ENCODE measurements around the gene OR8A1. TPM values are rescaled to one million over a fixed set of nuclear protein-coding genes. Genes with fewer than 3 reads are reported as not detected.
"Not testable (repeated sequence)": the region's sequence is repeated elsewhere in the genome, so short reads cannot be mapped to it uniquely, and the experiment has no call there.

OR8A1 gene
- total RNA-seq, 6 donors from 2014 or later, result not detected

DNA sequence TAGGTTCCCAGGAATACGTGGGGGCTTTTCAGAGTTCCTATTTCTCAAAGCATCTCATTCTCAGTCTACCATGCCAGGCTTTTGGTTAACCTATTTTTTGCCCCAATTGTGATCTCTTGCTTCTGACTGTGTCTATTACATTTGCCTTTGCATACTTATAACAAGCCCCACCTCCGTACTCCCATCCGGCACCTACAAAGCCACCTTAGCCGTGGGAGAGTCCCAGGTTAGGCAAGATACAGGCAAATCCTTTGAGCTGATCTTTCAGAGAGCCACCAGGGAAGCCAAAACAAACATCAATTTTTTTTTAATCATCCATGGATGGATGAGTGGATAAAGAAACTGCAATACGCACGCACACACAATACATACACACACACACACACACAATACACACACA is 22.8 kb downstream of the OR8A1 start:
- no peak overlapping the region for H3K27ac ChIP-seq
- H3K9me3 ChIP-seq, result no peaks in the 10 kb centered on the region
- H3K4me1 ChIP-seq, result no peaks in the 10 kb centered on the region
- no peak for DNase-seq
- no peak overlapping the region for H3K4me3 ChIP-seq
- TF ChIP-seq POLR2AphosphoS5 (IDR thresholded peaks at IDR 0.05) (no peak), EP300 (IDR thresholded peaks at IDR 0.05) (no peak), POLR2A (IDR thresholded peaks at IDR 0.05) (no peak)
- TF ChIP-seq, protein P1, sequence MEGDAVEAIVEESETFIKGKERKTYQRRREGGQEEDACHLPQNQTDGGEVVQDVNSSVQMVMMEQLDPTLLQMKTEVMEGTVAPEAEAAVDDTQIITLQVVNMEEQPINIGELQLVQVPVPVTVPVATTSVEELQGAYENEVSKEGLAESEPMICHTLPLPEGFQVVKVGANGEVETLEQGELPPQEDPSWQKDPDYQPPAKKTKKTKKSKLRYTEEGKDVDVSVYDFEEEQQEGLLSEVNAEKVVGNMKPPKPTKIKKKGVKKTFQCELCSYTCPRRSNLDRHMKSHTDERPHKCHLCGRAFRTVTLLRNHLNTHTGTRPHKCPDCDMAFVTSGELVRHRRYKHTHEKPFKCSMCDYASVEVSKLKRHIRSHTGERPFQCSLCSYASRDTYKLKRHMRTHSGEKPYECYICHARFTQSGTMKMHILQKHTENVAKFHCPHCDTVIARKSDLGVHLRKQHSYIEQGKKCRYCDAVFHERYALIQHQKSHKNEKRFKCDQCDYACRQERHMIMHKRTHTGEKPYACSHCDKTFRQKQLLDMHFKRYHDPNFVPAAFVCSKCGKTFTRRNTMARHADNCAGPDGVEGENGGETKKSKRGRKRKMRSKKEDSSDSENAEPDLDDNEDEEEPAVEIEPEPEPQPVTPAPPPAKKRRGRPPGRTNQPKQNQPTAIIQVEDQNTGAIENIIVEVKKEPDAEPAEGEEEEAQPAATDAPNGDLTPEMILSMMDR (IDR thresholded peaks at IDR 0.05), result no peak
- H3K36me3 ChIP-seq, result no peaks in the 10 kb centered on the region
- no peak for ATAC-seq (ENCODE audit: low FRiP score in 2 of 2)
- WGBS, 2 donors, result 62 to 77% methylated on average over 6 of the region's 6 CpGs
- no peaks in the 10 kb centered on the region for H3K27me3 ChIP-seq

DNA sequence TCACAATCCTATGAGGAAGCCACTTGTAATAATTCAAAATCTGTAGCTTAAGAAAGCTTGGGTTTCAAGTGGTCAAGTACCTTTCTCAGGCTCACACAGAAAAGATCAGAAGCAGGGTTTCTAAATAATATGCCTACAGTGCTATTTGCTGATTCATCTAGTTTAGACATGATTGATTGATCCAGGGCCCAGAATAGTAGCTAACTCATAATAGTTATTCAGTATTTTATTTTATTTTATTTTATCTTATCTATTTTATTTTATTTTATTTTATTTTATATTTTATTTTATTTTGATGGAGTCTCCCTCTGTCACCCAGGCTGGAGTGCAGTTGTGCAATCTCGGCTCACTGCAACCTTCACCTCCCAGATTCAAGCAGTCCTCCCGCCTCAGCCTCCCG is 25.5 kb downstream of the OR8A1 start:
- 92 to 98% methylated on average over 3 of the region's 3 CpGs for WGBS, 2 donors
- TF ChIP-seq EP300 (IDR thresholded peaks at IDR 0.05), result no peak
- TF ChIP-seq, protein P1 (IDR thresholded peaks at IDR 0.05), result no peak
- no peak for TF ChIP-seq POLR2A (IDR thresholded peaks at IDR 0.05)
- no peak for TF ChIP-seq POLR2AphosphoS5 (IDR thresholded peaks at IDR 0.05)

DNA sequence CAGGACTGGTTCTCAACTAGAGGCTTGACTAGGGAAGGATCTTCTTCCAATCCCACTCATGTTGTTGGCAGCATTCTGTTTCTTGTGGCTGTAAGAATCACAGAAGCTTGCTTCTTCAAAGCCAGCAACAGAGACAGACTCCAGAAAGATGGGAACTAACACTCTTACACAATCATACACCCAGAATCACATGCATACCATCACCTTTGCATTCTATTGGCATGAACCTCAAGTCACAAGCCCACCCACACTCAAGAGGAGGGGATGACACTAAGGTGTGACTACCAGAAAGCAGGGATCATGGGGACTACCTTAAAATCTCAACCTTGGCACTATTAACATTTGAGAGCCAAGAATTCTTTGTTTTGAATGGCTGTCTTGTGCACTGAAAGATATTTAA is 27.8 kb downstream of the OR8A1 start:
- H3K27me3 ChIP-seq, result no peaks in the 10 kb centered on the region
- no peak overlapping the region for H3K4me3 ChIP-seq
- no peak for TF ChIP-seq POLR2AphosphoS5 (IDR thresholded peaks at IDR 0.05)
- no peak for TF ChIP-seq EP300 (IDR thresholded peaks at IDR 0.05)
- TF ChIP-seq, protein P1 (IDR thresholded peaks at IDR 0.05), result no peak
- no peak for TF ChIP-seq POLR2A (IDR thresholded peaks at IDR 0.05)
- ATAC-seq (ENCODE audit: low FRiP score in 2 of 2) (no peak), DNase-seq (no peak)
- no peaks in the 10 kb centered on the region for H3K9me3 ChIP-seq
- H3K36me3 ChIP-seq, result no peaks in the 10 kb centered on the region
- no peaks in the 10 kb centered on the region for H3K4me1 ChIP-seq
- H3K27ac ChIP-seq, result no peak overlapping the region

More for the DNA sequence above, 25.5 kb downstream of the OR8A1 start:
- H3K4me3 ChIP-seq, result no peak overlapping the region
- no peak for ATAC-seq (ENCODE audit: low FRiP score in 2 of 2)
- H3K27me3 ChIP-seq, result no peaks in the 10 kb centered on the region
- no peaks in the 10 kb centered on the region for H3K4me1 ChIP-seq
- H3K36me3 ChIP-seq, result no peaks in the 10 kb centered on the region
- H3K9me3 ChIP-seq, result no peaks in the 10 kb centered on the region
- no peak overlapping the region for H3K27ac ChIP-seq
- no peak for DNase-seq

DNA sequence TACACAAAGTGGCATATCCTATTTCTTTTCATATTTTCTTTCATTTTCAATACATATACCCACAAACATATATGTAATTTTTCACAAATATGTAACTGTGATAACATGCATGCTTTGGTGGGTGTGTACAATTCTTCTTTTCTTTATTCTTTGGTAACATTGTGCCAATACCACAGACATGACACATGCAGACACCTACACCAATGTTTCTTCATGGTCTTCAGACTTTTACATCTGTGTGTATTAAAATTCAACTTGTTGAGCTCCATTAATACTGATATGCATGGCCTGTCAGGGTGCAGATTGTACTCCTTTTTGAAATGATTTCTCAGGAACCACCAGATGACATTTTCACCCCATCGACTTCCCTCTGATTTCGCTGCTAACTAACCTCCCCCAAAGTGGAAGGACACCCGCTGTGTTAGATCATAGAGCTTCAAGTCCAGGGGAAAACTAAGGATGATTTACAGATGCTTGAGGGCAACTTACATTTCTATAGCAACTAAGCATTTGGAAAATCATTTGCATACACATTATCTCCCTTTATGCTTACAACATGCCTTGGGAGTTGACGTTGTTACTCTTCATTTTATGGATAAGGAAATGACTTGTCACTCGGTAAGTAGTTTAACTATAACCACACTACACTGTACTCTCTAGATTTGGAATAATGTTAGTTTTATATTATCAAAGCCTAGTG is 31.0 kb downstream of the OR8A1 start:
- Histone ChIP-seq H3K4me1 (no peaks in the 10 kb centered on the region), H3K36me3 (no peaks in the 10 kb centered on the region), H3K27me3 (no peaks in the 10 kb centered on the region), H3K4me3 (no peak overlapping the region), H3K9me3 (no peaks in the 10 kb centered on the region), H3K27ac (no peak overlapping the region)
- TF ChIP-seq EP300 (IDR thresholded peaks at IDR 0.05) (no peak), POLR2AphosphoS5 (IDR thresholded peaks at IDR 0.05) (no peak), POLR2A (IDR thresholded peaks at IDR 0.05) (no peak)
- TF ChIP-seq, protein P1 (IDR thresholded peaks at IDR 0.05), result no peak
- WGBS, 2 donors, result 63 to 69% methylated on average over 5 of the region's 5 CpGs
- DNase-seq, result no peak
- ATAC-seq (ENCODE audit: low FRiP score in 2 of 2), result no peak

DNA sequence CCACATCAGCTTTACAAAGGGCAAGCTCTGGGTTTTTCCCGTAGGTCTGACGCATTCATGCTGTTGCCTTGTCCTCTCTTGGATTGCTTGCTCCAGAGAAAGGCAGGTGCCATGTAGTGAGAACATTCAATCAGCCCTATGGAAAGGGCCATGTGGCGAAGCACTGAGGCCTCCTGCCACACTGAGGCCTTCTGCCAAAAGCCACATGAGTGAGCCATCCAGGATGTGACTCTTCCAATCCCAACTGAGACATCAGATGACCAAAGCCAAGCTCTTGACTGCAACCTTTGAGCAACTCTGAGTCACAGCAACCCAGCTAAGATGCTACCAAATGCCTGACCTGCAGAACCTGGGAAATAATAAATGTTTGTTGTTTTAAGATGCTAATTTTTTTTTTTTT is 32.4 kb downstream of the OR8A1 start:
- TF ChIP-seq POLR2A (IDR thresholded peaks at IDR 0.05) (no peak), POLR2AphosphoS5 (IDR thresholded peaks at IDR 0.05) (no peak), EP300 (IDR thresholded peaks at IDR 0.05) (no peak)
- TF ChIP-seq, protein P1 (IDR thresholded peaks at IDR 0.05), result no peak
- H3K27ac ChIP-seq, result no peak overlapping the region
- WGBS, 2 donors, result 81 to 84% methylated on average over 3 of the region's 3 CpGs
- no peak overlapping the region for H3K4me3 ChIP-seq
- no peaks in the 10 kb centered on the region for H3K36me3 ChIP-seq
- ATAC-seq (ENCODE audit: low FRiP score in 2 of 2) (no peak), DNase-seq (no peak)
- H3K27me3 ChIP-seq, result no peaks in the 10 kb centered on the region
- no peaks in the 10 kb centered on the region for H3K9me3 ChIP-seq
- no peaks in the 10 kb centered on the region for H3K4me1 ChIP-seq

DNA sequence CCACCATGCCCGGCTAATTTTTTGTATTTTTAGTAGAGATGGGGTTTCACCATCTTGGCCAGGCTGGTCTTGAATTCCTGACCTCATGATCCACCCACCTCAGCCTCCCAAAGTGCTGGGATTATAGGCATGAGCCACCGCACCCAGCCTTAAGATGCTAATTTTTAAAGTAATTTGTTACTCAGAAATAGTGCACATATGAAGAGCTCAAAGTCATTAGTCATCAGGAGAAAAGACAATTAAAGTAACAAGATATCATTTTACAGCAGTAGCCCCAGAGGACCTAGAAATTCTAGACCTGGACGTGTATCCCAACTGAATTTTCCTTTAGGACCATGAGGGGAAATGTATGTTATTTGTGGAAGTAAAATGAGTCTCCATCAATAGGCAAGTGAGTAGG is 32.9 kb downstream of the OR8A1 start:
- 83 to 92% methylated on average over 3 of the region's 3 CpGs for WGBS, 2 donors
- DNase-seq; H3K4me3 ChIP-seq; H3K27me3 ChIP-seq; H3K36me3 ChIP-seq; H3K9me3 ChIP-seq; ATAC-seq (ENCODE audit: low FRiP score in 2 of 2); H3K4me1 ChIP-seq; H3K27ac ChIP-seq: not testable (repeated sequence)
